Mucosa of gallbladder (tissue), 1 donor: ENCODE data around the gene RAB11A. TPM values are rescaled to one million over a fixed set of nuclear protein-coding genes. Genes with fewer than 3 reads are reported as not detected.
A peak's percentile ranks its signal among the peaks of the same experiment; 100 is the strongest.

Experiments used
- DNase-seq: peaks from one replicate; pipeline ENCODE4 v3.0.0-alpha.2; 2020; ENCODE audit warnings: low spot score
- total RNA-seq: library from RNA; stranded (reverse); gene quantifications from one replicate; pipeline ENCODE4 v1.2.1, GENCODE V29; 2021
- donor health status: DM: no; HTN: no; CAD: no.

Gene RAB11A
- total RNA-seq, 1 donor from 2014 or later: 250 TPM

- no peak for DNase-seq
Observed at GRCh38 chr15:65885668-65886218, 16.5 kb downstream of the RAB11A start.

DNA sequence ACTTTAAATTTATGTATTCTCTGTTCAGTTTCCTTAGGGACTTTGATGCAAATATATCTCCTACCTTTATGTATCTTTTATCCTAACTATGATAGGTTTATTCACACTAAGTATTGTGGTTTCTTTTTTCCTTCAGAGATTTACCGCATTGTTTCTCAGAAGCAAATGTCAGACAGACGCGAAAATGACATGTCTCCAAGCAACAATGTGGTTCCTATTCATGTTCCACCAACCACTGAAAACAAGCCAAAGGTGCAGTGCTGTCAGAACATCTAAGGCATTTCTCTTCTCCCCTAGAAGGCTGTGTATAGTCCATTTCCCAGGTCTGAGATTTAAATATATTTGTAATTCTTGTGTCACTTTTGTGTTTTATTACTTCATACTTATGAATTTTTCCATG lies 18.3 kb downstream of the RAB11A start:
- DNase-seq: no peak

DNA sequence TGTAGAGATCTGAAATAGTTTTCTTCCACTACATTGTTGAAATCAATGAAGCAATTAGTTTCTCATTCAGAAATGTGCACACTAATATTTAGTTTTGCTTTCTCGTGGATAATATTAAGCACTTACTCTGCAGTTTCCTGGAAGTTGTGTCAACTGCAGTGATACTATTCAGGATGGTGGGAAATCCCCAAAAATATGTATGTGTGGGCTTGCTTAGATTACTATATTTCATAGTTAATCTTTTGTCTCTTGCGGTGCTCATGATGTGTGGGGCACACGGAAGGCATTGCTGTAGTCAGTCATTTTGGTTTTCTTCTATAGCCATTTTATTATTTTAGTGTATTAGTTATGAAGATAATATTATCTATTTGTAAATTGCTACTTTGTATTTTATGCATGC lies 19.7 kb downstream of the RAB11A start:
- DNase-seq: no peak

DNA sequence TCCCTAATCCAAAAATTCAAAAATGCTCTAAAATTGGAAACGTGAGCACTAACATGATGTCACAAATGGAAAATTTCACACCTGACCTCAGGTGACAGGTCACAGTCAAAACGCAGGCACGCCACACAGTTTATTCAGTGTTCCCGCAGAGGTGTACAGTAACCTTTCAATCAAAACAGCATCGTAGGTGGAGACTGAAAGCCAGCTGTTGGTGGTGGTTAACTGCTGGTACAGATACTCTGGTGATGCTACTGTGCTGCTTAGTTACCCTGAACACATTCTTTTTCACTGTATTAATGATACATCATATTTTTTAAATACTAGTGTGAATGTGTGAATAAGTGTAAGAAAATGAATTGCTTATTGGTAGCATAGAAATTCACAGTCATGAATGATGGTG lies 23.8 kb downstream of the RAB11A start:
- no peak for DNase-seq

DNA sequence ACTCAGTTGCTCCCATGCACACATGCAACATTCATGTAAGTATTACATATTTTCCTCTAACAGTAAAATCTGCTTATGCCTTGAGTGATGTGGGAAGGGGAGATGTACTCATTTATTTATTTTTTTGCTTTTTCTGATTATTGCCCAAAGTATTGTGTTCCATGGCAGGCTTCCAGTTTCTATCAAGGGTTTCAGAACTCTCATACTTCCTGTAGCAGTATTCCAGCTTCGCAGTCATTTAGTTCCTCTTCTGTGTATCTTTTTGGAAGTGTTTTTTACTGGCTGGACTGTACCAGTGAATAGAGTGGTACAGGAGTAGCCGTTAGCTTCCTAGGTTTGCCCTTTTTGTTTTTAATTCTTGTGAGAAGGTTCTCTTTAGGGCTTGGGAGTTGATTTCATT lies 26.9 kb downstream of the RAB11A start:
- DNase-seq: no peak

DNA sequence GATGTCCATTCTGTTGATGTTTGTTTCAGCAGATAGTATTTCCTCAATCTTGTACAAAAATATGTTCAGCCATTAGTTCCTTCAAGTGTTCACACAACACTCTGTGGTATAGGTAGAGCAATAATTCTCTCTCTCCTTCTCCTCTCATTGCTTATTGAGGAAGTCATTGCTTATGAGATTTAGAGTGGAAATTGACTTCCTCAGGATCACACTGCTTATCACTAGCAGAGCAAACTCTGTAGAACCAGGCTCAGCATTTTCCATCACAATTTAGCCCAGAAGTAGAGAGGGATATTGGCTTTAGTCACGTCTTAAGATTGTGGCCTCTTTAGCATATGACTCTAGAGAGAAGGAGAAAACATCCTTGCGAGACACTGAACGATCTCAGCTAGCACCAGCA lies 31.2 kb downstream of the RAB11A start:
- DNase-seq: no peak

DNA sequence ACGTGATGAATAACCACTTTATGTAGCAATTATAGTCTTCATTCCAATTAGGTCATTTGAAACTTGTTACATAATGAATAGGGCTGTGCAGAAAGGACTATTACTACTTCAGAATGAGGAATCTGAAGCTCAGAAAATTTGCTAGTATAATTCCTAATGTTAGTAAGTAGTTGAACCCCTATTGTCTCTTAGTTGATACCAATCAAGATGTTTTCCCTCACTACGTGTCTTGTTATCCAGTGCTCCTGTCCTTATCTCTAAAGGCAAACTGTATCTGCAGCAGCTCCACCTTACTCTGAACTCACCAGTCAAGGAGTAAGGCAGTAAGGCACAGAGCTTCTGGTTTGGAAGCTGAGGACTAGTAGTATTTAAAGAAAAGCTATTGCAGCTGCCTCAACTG lies 32.0 kb downstream of the RAB11A start:
- no peak for DNase-seq

GRCh38 chr15:65901836-65902235 lies 32.5 kb downstream of the RAB11A start:
- DNase-seq: no peak

DNA sequence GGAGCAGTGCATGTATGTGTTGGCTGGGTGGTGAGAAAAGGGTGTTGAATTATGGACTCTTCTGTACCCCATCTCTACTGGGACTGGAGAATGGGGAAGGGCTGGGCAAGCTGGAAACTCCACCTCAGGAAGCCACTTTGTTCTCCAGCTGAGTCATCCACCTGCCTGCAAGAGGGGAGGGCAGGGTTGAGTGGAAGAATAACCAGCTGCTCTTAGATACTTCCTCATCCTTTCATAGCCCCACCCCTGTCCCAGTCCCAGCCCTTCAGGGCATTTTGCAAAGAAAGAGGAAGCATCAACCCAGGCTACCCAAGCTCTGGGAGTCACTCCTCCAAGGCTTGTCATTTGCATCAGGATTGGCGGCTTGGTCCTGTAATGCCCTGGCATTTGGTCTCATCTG lies 33.1 kb downstream of the RAB11A start:
- DNase-seq: peak; percentile 80

- no peak for DNase-seq
Observed at GRCh38 chr15:65903296-65904073, 34.2 kb downstream of the RAB11A start.

GRCh38 chr15:65904301-65904700 lies 35.0 kb downstream of the RAB11A start:
- no peak for DNase-seq

DNA sequence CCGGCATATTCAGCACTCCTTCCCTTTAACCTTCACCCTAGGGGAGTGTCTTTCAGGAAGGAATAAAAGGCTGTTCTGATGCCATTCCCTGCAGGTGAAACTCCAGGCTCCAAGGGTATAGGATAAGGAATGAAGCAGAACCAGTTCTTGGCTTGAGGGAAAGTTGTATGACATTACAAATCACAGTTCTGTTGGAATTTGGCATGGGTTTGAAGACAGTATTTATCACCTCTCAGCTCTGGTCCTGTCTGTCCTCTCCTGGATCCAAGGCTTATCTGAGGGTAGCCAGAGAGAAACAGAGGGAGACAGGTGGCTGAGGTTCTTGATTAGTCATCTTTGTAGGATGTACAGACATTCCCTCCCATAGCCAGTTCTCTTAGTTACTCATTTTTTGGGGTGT lies 37.1 kb downstream of the RAB11A start:
- no peak for DNase-seq

- DNase-seq: no peak
Observed at GRCh38 chr15:65907661-65908060, 38.4 kb downstream of the RAB11A start.

GRCh38 chr15:65908876-65909275 lies 39.6 kb downstream of the RAB11A start:
- no peak for DNase-seq

GRCh38 chr15:65909831-65910230 lies 40.5 kb downstream of the RAB11A start:
- DNase-seq: no peak

DNA sequence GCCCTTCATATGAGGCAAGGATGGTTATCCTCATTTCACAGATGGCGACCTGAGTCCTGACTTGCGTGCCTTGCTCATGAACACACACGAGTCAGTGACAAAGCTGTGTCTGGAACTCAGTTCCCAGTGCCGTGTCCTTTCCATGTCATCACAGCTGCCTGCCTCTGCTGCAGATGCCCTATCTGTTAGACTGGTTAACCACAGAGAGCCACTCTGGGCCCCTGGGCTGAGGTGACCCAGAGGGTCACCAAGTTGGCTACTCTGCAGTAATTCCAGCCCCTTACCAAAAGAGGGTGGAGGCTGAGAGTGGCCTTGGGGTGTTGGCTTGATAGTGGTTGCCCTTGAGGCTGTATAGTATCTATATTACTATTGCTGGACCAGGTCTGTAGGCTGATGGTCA lies 41.0 kb downstream of the RAB11A start:
- DNase-seq: no peak

DNA sequence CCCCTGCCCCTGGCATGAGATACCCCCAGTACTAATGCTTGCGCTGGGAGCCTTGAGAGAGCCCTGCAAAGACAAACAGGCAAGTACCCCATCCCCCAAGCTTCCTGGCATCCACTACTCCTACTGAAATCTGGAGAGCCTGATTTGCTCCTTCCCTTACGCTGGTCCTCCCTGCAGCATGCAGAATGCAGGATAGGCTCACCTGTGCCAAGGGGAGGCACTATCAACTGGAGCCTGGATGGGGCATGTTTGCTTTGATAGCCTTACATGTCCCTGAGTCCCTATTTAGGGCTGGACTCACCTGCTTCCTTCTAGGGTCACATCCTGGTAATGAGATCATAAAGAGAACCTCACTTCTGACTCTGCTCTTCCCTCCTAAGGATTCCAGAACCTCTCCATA lies 42.9 kb downstream of the RAB11A start:
- no peak for DNase-seq

GRCh38 chr15:65913631-65914199 lies 44.4 kb downstream of the RAB11A start:
- no peak for DNase-seq

GRCh38 chr15:65914386-65914785 lies 45.1 kb downstream of the RAB11A start:
- no peak for DNase-seq

- DNase-seq: no peak
Observed at GRCh38 chr15:65914981-65915925, 46.0 kb downstream of the RAB11A start.

GRCh38 chr15:65916041-65916663 lies 46.9 kb downstream of the RAB11A start:
- no peak for DNase-seq
